Trophoblast cell (in vitro differentiated cells and primary cell): Measurements from ENCODE around the gene ZNF701.
"Not testable (repeated sequence)": the region's sequence is repeated elsewhere in the genome, so short reads cannot be mapped to it uniquely, and the experiment has no call there.

ENCODE experiments used
- DNase-seq, 2 donors: peaks; one replicate each; pipeline ENCODE4 v3.0.0-alpha.2; 2016
- H2AFZ ChIP-seq: 2 replicates; pipeline ENCODE4 v1.6.1; 2013; ENCODE audit warnings: low read length, moderate library complexity, mild to moderate bottlenecking; ENCODE audit not compliant: insufficient read depth, poor library complexity
- H2AK5ac ChIP-seq: 2 replicates; pipeline ENCODE4 v1.6.1; 2013; ENCODE audit warnings: mild to moderate bottlenecking, low read length
- H2BK120ac ChIP-seq: 2 replicates; pipeline ENCODE4 v1.6.1; 2013; ENCODE audit warnings: low read length, mild to moderate bottlenecking, moderate library complexity; ENCODE audit not compliant: insufficient read depth, poor library complexity
- H2BK12ac ChIP-seq: 2 replicates; pipeline ENCODE4 v1.6.1; 2013; ENCODE audit warnings: mild to moderate bottlenecking, low read length, moderate library complexity
- H2BK5ac ChIP-seq: 2 replicates; pipeline ENCODE4 v1.6.1; 2013; ENCODE audit warnings: low read length, low read depth, moderate library complexity, mild to moderate bottlenecking; ENCODE audit not compliant: poor library complexity
- H3K14ac ChIP-seq: 2 replicates; pipeline ENCODE4 v1.6.1; 2013; ENCODE audit warnings: mild to moderate bottlenecking, low read length
- H3K18ac ChIP-seq: 2 replicates; pipeline ENCODE4 v1.6.1; 2013; ENCODE audit warnings: mild to moderate bottlenecking, low read length
- H3K23ac ChIP-seq: 2 replicates; pipeline ENCODE4 v1.6.1; 2013; ENCODE audit warnings: low read length
- H3K27ac ChIP-seq: 2 replicates; pipeline ENCODE4 v1.5.1; 2013; ENCODE audit warnings: low read depth, mild to moderate bottlenecking, inconsistent platforms, low read length, moderate library complexity
- H3K27me3 ChIP-seq: 2 replicates; pipeline ENCODE4 v1.6.1; 2013; ENCODE audit warnings: inconsistent platforms, mild to moderate bottlenecking, low read length, moderate library complexity; ENCODE audit not compliant: insufficient read depth
- H3K36me3 ChIP-seq, 2 experiments: 1 replicate in 1 of 2; 2 replicates in 1 of 2; pipeline ENCODE4 v1.6.1; 2013; ENCODE audit warnings: low read length in 2 of 2, mild to moderate bottlenecking in 2 of 2, moderate library complexity in 1 of 2; ENCODE audit not compliant: insufficient read depth in 2 of 2, control insufficient read depth in 1 of 2
- H3K4ac ChIP-seq: 2 replicates; pipeline ENCODE4 v1.6.1; 2013; ENCODE audit warnings: low read depth, mild to moderate bottlenecking, low read length, moderate library complexity
- H3K4me1 ChIP-seq, 2 experiments: 1 replicate in 1 of 2; 2 replicates in 1 of 2; pipeline ENCODE4 v1.6.1; 2013; ENCODE audit warnings: low read length in 2 of 2, mild to moderate bottlenecking in 2 of 2, moderate library complexity in 1 of 2; ENCODE audit not compliant: insufficient read depth in 2 of 2, control insufficient read depth in 1 of 2
- H3K4me2 ChIP-seq: 2 replicates; pipeline ENCODE4 v1.6.1; 2013; ENCODE audit warnings: inconsistent platforms, mild to moderate bottlenecking, low read length, moderate library complexity
- H3K4me3 ChIP-seq: 2 replicates; pipeline ENCODE4 v1.5.1; 2013; ENCODE audit warnings: mild to moderate bottlenecking, low read depth, low read length, inconsistent platforms
- H3K79me1 ChIP-seq: one replicate; pipeline ENCODE4 v1.6.1; 2013; ENCODE audit warnings: low read length
- H3K79me2 ChIP-seq: 2 replicates; pipeline ENCODE4 v1.6.1; 2013; ENCODE audit warnings: low read length, mild to moderate bottlenecking; ENCODE audit not compliant: control insufficient read depth, insufficient read depth, poor library complexity
- H3K9ac ChIP-seq: 2 replicates; pipeline ENCODE4 v1.6.1; 2013; ENCODE audit warnings: mild to moderate bottlenecking, low read length
- H3K9me3 ChIP-seq: 2 replicates; pipeline ENCODE4 v1.6.1; 2013; ENCODE audit warnings: low read depth, mild to moderate bottlenecking, control low read depth, inconsistent platforms, low read length; ENCODE audit not compliant: insufficient read depth
- H4K12ac ChIP-seq: 2 replicates; pipeline ENCODE4 v1.6.1; 2013; ENCODE audit warnings: low read depth, mild to moderate bottlenecking, low read length, moderate library complexity
- H4K8ac ChIP-seq: 2 replicates; pipeline ENCODE4 v1.6.1; 2013; ENCODE audit warnings: low read depth, mild to moderate bottlenecking, low read length, moderate library complexity
- H4K91ac ChIP-seq: one replicate; pipeline ENCODE4 v1.6.1; 2013; ENCODE audit warnings: low read depth, mild to moderate bottlenecking, low read length, moderate library complexity
- WGBS: extraction: QIAGEN DNeasy Blood & Tissue Kit; methylation state at CpG from one replicate; pipeline ENCODE4 v1.1.7; 2013; ENCODE audit warnings: missing lambda C conversion rate; ENCODE audit not compliant: insufficient read length, insufficient coverage; ENCODE audit errors: extremely low coverage; 5-methylcytosine and 5-hydroxymethylcytosine counted together

The ZNF701 gene

GRCh38 chr19:52557231-52557995, 12.7 kb upstream of the ZNF701 start:
- H4K12ac ChIP-seq, result no peak overlapping the region
- H3K79me2 ChIP-seq, result no peaks in the 10 kb centered on the region
- no peak overlapping the region for H3K4me2 ChIP-seq
- no peak overlapping the region for H2AK5ac ChIP-seq
- no peak overlapping the region for H3K27ac ChIP-seq
- H3K4me3 ChIP-seq, result no peak overlapping the region
- no peaks in the 10 kb centered on the region for H3K4me1 ChIP-seq
- H3K14ac ChIP-seq, result no peak overlapping the region
- H2BK5ac ChIP-seq, result no peak overlapping the region
- H3K9ac ChIP-seq, result no peak overlapping the region
- no peak overlapping the region for H4K8ac ChIP-seq
- no peak overlapping the region for H3K23ac ChIP-seq
- H2BK120ac ChIP-seq, result no peak overlapping the region
- peaks cover 14 to 44% of the 10 kb centered on the region in 2 experiments for H3K36me3 ChIP-seq
- no CpG with 5 or more reads among the region's 16 CpGs for WGBS
- no peak overlapping the region for H2AFZ ChIP-seq
- H3K9me3 ChIP-seq, result peaks cover 9% of the 10 kb centered on the region
- H4K91ac ChIP-seq, result no peak overlapping the region
- H3K79me1 ChIP-seq, result no peaks in the 10 kb centered on the region
- DNase-seq, result peak; percentile 54 to 82
- H3K18ac ChIP-seq, result no peak overlapping the region
- no peak overlapping the region for H3K4ac ChIP-seq
- no peak overlapping the region for H2BK12ac ChIP-seq
- H3K27me3 ChIP-seq, result no peaks in the 10 kb centered on the region

DNA sequence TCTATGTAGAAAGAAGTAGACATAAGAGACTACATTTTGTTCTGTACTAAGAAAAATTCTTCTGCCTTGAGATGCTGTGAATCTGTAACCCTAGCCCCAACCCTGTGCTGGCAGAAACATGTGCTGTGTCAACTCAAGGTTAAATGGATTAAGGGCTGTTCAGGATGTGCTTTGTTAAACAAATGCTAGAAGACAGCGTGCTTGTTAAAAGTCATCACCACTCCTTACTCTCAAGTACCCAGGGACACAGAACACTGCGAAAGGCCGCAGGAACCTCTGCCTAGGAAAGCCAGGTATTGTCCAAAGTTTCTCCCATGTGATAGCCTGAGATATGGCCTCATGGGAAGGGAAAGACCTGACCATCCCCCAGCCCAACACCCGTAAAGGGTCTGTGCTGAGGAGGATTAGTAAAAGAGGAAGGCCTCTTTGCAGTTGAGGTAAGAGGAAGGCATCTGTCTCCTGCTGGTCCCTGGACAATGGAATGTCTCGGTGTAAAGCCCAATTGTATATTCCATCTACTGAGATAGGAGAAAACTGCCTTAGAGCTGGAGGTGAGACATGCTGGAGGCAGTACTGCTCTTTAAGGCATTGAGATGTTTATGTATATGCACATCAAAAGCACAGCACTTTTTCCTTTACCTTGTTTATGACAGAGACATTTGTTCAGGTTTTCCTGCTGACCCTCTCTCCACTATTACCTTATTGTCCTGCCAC, 11.2 kb upstream of the ZNF701 start:
- not testable (repeated sequence) for H3K4me1 ChIP-seq, H2BK120ac ChIP-seq, H3K79me2 ChIP-seq, H3K79me1 ChIP-seq, H4K8ac ChIP-seq, H2AK5ac ChIP-seq, H3K9me3 ChIP-seq, H4K12ac ChIP-seq, H4K91ac ChIP-seq, H3K27ac ChIP-seq, H3K9ac ChIP-seq, H2BK5ac ChIP-seq, H3K23ac ChIP-seq, H3K4me2 ChIP-seq, H3K4me3 ChIP-seq, H3K18ac ChIP-seq, H3K27me3 ChIP-seq, H2AFZ ChIP-seq, H3K14ac ChIP-seq, H2BK12ac ChIP-seq, H3K4ac ChIP-seq
- WGBS, result no CpG with 5 or more reads among the region's 5 CpGs
- H3K36me3 ChIP-seq, result peaks cover 13 to 39% of the 10 kb centered on the region in 2 experiments
- peak in 1 of 2 donors; percentile 32 for DNase-seq

GRCh38 chr19:52561611-52562010, 8.5 kb upstream of the ZNF701 start:
- H3K14ac ChIP-seq, H2BK12ac ChIP-seq, H3K79me2 ChIP-seq, H4K12ac ChIP-seq, H3K27ac ChIP-seq, H3K23ac ChIP-seq, H4K91ac ChIP-seq, H2AK5ac ChIP-seq, H3K4me3 ChIP-seq, H4K8ac ChIP-seq, H3K4me1 ChIP-seq, H3K27me3 ChIP-seq, H2BK120ac ChIP-seq, H2BK5ac ChIP-seq, H2AFZ ChIP-seq, H3K9ac ChIP-seq, H3K4me2 ChIP-seq, H3K4ac ChIP-seq, H3K9me3 ChIP-seq, H3K18ac ChIP-seq, H3K79me1 ChIP-seq: not testable (repeated sequence)
- H3K36me3 ChIP-seq, result peaks cover 8 to 18% of the 10 kb centered on the region in 2 experiments
- peak; percentile 83 to 91 for DNase-seq
- no CpG with 5 or more reads among the region's 8 CpGs for WGBS

DNA sequence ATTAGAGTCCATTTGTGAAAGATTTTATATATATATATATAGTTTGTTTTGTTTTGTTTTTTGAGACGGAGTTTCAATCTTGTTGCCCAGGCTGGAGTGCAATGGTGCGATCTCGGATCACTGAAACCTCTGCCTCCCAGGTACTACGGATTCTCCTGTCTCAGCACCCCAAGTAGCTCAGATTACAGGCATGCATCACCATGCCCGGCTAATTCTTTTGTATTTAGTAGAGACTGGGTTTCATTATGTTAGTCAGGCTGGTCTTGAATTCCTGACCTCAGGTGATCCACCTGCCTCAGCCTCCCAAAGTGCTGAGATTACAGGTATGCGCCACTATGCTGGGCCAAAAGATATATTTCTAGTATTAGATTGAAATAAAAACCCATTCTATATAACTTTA, 4.0 kb upstream of the ZNF701 start:
- Histone ChIP-seq H3K18ac (no peak overlapping the region), H2AK5ac (no peak overlapping the region), H2BK12ac (no peak overlapping the region), H3K23ac (no peak overlapping the region), H3K4me1 (peaks cover 0 to 1% of the 10 kb centered on the region in 2 experiments), H3K79me1 (peaks cover 10% of the 10 kb centered on the region), H3K36me3 (peaks cover 0 to 3% of the 10 kb centered on the region in 2 experiments), H2AFZ (no peak overlapping the region), H3K4me3 (no peak overlapping the region), H3K9ac (no peak overlapping the region), H3K27me3 (no peaks in the 10 kb centered on the region), H4K12ac (no peak overlapping the region), H3K79me2 (peaks cover 5% of the 10 kb centered on the region), H3K9me3 (no peaks in the 10 kb centered on the region), H2BK5ac (no peak overlapping the region), H3K4ac (no peak overlapping the region), H2BK120ac (no peak overlapping the region), H3K4me2 (no peak overlapping the region), H4K8ac (no peak overlapping the region), H4K91ac (no peak overlapping the region), H3K27ac (no peak overlapping the region), H3K14ac (no peak overlapping the region)
- peak in 1 of 2 donors; percentile 17 for DNase-seq
- no CpG with 5 or more reads among the region's 6 CpGs for WGBS
